ENCODE measurements around the gene IPPK. TPM values are rescaled to one million over a fixed set of nuclear protein-coding genes. Genes with fewer than 3 reads are reported as not detected.

The IPPK gene
- total RNA-seq, 1 donor from 2014 or later: 7.3 TPM

DNA sequence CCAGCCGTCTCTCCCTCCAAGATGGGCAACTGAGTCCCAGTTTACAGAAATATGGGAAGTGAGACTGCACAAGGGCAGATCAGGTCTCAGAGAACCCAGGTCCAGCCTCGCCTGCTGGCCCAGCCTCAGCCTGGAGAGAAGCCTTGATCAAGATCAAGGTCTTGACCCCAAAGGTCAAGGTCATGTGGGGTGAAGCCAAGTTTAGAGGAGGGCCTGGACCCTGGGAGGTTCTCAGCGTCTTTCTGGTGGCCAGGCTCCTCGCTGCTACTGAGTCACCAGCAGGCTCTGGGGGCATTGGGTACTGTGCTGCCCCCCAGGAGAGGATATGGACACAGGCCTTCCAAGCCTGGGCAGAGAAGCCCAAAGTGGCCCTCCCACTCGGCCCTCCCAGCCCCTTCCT, 8.8 kb downstream of the IPPK start:
- Histone ChIP-seq H3K4me3 (no peak overlapping the region), H3K4me1 (peaks cover 10% of the 10 kb centered on the region), H3K36me3 (peaks cover 22% of the 10 kb centered on the region), H3K9me3 (no peaks in the 10 kb centered on the region), H3K27ac (no peak overlapping the region), H3K27me3 (ENCODE audit: low read depth) (no peaks in the 10 kb centered on the region)
- TF ChIP-seq, protein P1, sequence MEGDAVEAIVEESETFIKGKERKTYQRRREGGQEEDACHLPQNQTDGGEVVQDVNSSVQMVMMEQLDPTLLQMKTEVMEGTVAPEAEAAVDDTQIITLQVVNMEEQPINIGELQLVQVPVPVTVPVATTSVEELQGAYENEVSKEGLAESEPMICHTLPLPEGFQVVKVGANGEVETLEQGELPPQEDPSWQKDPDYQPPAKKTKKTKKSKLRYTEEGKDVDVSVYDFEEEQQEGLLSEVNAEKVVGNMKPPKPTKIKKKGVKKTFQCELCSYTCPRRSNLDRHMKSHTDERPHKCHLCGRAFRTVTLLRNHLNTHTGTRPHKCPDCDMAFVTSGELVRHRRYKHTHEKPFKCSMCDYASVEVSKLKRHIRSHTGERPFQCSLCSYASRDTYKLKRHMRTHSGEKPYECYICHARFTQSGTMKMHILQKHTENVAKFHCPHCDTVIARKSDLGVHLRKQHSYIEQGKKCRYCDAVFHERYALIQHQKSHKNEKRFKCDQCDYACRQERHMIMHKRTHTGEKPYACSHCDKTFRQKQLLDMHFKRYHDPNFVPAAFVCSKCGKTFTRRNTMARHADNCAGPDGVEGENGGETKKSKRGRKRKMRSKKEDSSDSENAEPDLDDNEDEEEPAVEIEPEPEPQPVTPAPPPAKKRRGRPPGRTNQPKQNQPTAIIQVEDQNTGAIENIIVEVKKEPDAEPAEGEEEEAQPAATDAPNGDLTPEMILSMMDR (IDR thresholded peaks at IDR 0.05): no peak
- DNase-seq: no peak
- ATAC-seq: no peak
- intact Hi-C loops (cut with DNase I): no loop called here

DNA sequence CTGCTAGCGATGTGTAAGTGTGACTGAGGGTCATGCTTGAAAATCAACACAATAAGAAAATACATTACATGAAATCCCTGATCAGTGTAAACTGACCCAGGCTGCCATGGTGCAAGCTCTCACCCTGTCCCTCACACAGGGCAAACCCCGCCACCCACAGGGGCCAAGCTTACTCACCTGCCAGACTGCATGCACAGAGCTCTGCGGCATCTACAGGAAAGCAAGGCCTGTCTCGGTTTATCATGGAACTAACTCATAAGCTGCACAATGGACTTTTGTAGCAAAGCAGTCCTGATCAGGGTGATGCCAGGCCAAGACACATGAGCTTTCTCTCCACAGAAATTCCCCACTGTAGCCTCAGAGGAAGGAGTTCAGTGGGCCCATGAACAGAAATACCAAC, 9.7 kb downstream of the IPPK start:
- Histone ChIP-seq H3K4me3 (no peak overlapping the region), H3K4me1 (peaks cover 7% of the 10 kb centered on the region), H3K9me3 (no peaks in the 10 kb centered on the region), H3K27ac (no peak overlapping the region), H3K36me3 (peaks cover 27% of the 10 kb centered on the region), H3K27me3 (ENCODE audit: low read depth) (no peaks in the 10 kb centered on the region)
- DNase-seq (no peak), ATAC-seq (no peak)
- TF ChIP-seq, protein P1 (IDR thresholded peaks at IDR 0.05): no peak
- intact Hi-C loops (cut with DNase I): no loop called here

DNA sequence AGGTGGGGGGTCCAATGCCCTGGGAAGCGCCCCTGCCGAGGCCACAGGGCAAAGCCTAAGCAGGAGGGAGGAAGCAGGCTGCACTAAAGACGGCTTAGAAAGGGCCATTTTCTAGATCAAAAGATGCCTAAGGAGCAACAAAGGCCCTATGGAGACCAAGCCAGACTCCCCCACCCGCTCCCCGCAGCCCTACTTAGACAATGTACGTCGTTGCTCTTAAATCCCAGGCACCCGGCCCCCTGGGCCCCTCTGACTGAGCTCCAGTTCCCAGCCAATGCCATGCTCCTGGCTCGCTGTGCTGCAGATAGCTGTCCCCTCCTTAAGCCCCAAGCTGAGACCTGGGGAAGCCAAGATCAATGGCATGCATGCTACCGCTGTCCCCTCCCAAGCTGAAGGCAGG, 10.3 kb downstream of the IPPK start:
- TF ChIP-seq, protein P1 (IDR thresholded peaks at IDR 0.05): no peak
- intact Hi-C loops (cut with DNase I): no loop called here
- no peaks in the 10 kb centered on the region for H3K27me3 ChIP-seq (ENCODE audit: low read depth)
- H3K27ac ChIP-seq: no peak overlapping the region
- peaks cover 33% of the 10 kb centered on the region for H3K36me3 ChIP-seq
- DNase-seq: no peak
- ATAC-seq: no peak
- H3K4me3 ChIP-seq: no peak overlapping the region
- H3K4me1 ChIP-seq: peaks cover under 1% of the 10 kb centered on the region
- H3K9me3 ChIP-seq: no peaks in the 10 kb centered on the region

DNA sequence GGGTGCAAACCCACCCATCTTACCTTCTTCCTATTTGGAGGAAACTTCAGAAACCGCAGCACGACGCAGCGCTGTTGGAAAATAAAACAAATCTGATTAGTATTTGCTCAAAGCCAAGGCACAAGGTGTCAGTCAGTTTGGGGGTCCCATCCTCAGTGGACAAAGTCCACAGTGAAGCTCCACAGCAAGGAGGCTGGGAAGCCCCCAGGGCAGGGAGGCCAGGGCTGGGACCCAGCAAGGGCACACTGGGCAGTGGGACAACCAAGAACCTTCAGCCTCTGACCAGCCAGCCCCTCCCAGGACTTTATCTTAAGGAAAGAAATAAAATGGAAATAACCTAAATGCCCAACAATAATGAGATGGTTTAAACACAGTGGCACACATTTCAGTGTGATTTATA, 11.3 kb downstream of the IPPK start:
- intact Hi-C loops (cut with DNase I): no loop called here
- Histone ChIP-seq H3K4me1 (no peaks in the 10 kb centered on the region), H3K36me3 (peaks cover 41% of the 10 kb centered on the region), H3K9me3 (no peaks in the 10 kb centered on the region), H3K4me3 (no peak overlapping the region), H3K27ac (no peak overlapping the region), H3K27me3 (ENCODE audit: low read depth) (no peaks in the 10 kb centered on the region)
- DNase-seq (no peak), ATAC-seq (no peak)
- TF ChIP-seq, protein P1 (IDR thresholded peaks at IDR 0.05): no peak

DNA sequence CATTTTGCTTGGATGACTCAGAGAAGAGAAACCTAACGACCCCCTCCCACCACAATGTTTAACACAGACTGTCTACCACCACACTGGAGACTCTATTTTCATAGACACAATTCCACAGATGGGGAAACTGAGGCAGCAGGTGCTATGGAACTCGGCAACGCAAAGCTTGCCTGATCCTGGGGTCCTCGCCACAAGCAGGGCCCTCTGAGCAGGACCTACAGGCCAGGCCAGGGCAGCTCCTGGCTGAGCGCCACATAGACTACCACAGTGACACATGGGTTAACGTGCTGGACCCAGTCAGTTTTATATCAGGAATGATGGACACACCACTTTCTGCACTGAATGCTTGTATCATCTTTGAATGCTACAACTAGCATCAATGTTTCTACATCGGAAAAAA, 11.8 kb downstream of the IPPK start:
- H3K36me3 ChIP-seq: peaks cover 42% of the 10 kb centered on the region

More for the DNA sequence above, 11.8 kb downstream of the IPPK start:
- TF ChIP-seq, protein P1 (IDR thresholded peaks at IDR 0.05): no peak
- ATAC-seq (no peak), DNase-seq (no peak)
- no peaks in the 10 kb centered on the region for H3K9me3 ChIP-seq
- intact Hi-C loops (cut with DNase I): no loop called here
- no peaks in the 10 kb centered on the region for H3K4me1 ChIP-seq
- H3K27ac ChIP-seq: no peak overlapping the region
- no peak overlapping the region for H3K4me3 ChIP-seq
- H3K27me3 ChIP-seq (ENCODE audit: low read depth): no peaks in the 10 kb centered on the region

Data from lower lobe of right lung (tissue), 2 donors.